Astrocyte (in vitro differentiated cells and primary cell): ENCODE data around the gene NOG. TPM values are rescaled to one million over a fixed set of nuclear protein-coding genes. Genes with fewer than 3 reads are reported as not detected.

Source experiments
- DNase-seq: peaks from one replicate; pipeline ENCODE4 v3.0.0-alpha.2; 2010; ENCODE audit warnings: low read depth
- FAIRE-seq: peaks from 2 replicates; lab custom pipeline; 2011; peaks lifted over from hg19 to GRCh38; lab: Jason Lieb, UNC
- H2AFZ ChIP-seq: 2 replicates; pipeline ENCODE4 v1.6.0; 2012; ENCODE audit warnings: low read depth, low read length, inconsistent platforms
- H3K27ac ChIP-seq: 2 replicates; pipeline ENCODE4 v1.5.1; 2011; ENCODE audit warnings: low read depth, low read length, inconsistent platforms
- H3K27me3 ChIP-seq: 2 replicates; pipeline ENCODE4 v1.6.0; 2011; ENCODE audit warnings: low read length, inconsistent platforms; ENCODE audit not compliant: insufficient read depth
- H3K36me3 ChIP-seq: 2 replicates; pipeline ENCODE4 v1.5.1; 2011; ENCODE audit warnings: low read length, inconsistent platforms; ENCODE audit not compliant: insufficient read depth
- H3K4me1 ChIP-seq: 2 replicates; pipeline ENCODE4 v1.5.1; 2011; ENCODE audit warnings: low read length, inconsistent platforms; ENCODE audit not compliant: insufficient read depth
- H3K4me2 ChIP-seq: 2 replicates; pipeline ENCODE4 v1.6.0; 2012; ENCODE audit warnings: low read length, inconsistent platforms
- H3K4me3 ChIP-seq: 2 replicates; pipeline ENCODE4 v1.5.1; 2011; ENCODE audit warnings: low read depth, mild to moderate bottlenecking, low read length, inconsistent platforms; ENCODE audit not compliant: insufficient read depth
- H3K79me2 ChIP-seq: 2 replicates; pipeline ENCODE4 v1.6.0; 2012; ENCODE audit warnings: mild to moderate bottlenecking, low read length, inconsistent platforms; ENCODE audit not compliant: insufficient read depth
- H3K9ac ChIP-seq: 2 replicates; pipeline ENCODE4 v1.6.0; 2012; ENCODE audit warnings: mild to moderate bottlenecking, low read length, inconsistent platforms
- H3K9me3 ChIP-seq: 2 replicates; pipeline ENCODE4 v1.5.1; 2012; ENCODE audit warnings: low read depth, mild to moderate bottlenecking, low read length, inconsistent platforms; ENCODE audit not compliant: insufficient read depth
- H4K20me1 ChIP-seq: 2 replicates; pipeline ENCODE4 v1.6.0; 2012; ENCODE audit warnings: low read length, inconsistent platforms; ENCODE audit not compliant: insufficient read depth
- H3K27ac Mint-ChIP-seq: one replicate; pipeline ENCODE4 v1.8.0; 2021; ENCODE audit warnings: mild to moderate bottlenecking, mixed read lengths; ENCODE audit not compliant: unreplicated experiment
- H3K27me3 Mint-ChIP-seq: one replicate; pipeline ENCODE4 v1.8.0; 2021; ENCODE audit warnings: low read depth, mixed read lengths; ENCODE audit not compliant: unreplicated experiment
- H3K36me3 Mint-ChIP-seq: one replicate; pipeline ENCODE4 v1.8.0; 2021; ENCODE audit warnings: low read depth, mixed read lengths; ENCODE audit not compliant: unreplicated experiment
- H3K4me1 Mint-ChIP-seq: one replicate; pipeline ENCODE4 v1.8.0; 2021; ENCODE audit warnings: low read depth, mixed read lengths; ENCODE audit not compliant: unreplicated experiment
- H3K4me3 Mint-ChIP-seq: one replicate; pipeline ENCODE4 v1.8.0; 2021; ENCODE audit warnings: mild to moderate bottlenecking, moderate library complexity, mixed read lengths; ENCODE audit not compliant: unreplicated experiment
- H3K9me3 Mint-ChIP-seq: one replicate; pipeline ENCODE4 v1.8.0; 2021; ENCODE audit warnings: mild to moderate bottlenecking, mixed read lengths; ENCODE audit not compliant: unreplicated experiment
- CTCF ChIP-seq: IDR thresholded peaks from 2 replicates; pipeline ENCODE4 v1.5.1; 2011; ENCODE audit warnings: low read depth, mild to moderate bottlenecking, inconsistent platforms, low read length, moderate library complexity; ENCODE audit not compliant: insufficient read depth
- EZH2 ChIP-seq: IDR thresholded peaks from 2 replicates; pipeline ENCODE4 v1.6.1; 2012; ENCODE audit warnings: mild to moderate bottlenecking, low read length, inconsistent platforms; ENCODE audit not compliant: insufficient read depth
- total RNA-seq: library from RNA; stranded (reverse); gene quantifications from 2 replicates; pipeline ENCODE4 v1.2.1, GENCODE V29; 2021

NOG gene
- total RNA-seq, 1 donor from 2014 or later = 23.0 TPM

DNA sequence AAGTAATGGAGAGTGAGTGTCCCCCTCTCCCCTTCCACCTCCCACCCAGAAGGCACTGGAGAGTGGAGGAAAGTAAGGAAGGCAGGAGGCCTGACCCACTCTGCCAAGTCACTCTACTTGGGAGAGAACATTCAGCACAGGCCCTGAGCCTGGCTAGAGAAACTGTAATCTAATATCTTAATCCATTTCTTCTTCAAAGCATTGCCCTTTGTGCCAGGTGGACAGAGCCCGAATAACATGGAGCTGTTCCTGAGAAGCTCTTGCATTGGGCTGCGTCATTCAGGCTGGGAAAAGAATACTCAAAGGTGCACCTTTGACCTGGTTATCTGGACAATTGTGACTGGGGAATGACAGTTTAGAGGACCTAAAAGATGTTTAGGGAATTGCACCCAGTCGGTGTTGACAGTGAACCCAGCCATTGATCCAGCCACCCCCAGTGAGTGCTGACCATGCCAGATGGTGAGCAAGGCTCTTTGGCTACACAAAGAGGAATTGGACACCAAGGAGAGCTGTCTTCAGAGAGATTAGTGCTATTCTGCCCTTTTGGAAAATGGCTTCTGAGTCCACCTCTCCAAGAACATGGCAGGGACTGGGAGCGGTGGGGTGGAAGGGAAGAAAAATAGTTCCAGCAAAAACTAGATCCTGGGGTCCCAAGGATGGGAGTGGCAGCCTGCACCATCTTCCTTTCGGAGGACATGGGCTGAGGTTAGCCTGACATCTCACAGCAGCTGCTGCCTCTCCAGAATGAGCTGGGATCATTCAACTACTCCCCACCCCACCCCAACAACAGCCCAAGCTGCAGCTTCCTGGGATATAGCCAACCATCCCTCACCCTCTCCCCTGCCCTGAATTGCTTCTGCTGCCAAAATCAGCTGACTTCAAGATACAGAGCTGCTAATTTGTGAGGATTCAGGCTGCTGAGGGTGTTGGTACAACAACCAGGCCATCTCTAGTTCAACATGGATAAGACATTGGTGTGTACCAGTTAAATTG, 11.6 kb upstream of the NOG start:
- no peak overlapping the region for H2AFZ ChIP-seq
- no peak overlapping the region for H3K27ac ChIP-seq
- H3K27me3 Mint-ChIP-seq = peaks cover 25% of the 10 kb centered on the region
- H3K4me1 ChIP-seq = no peaks in the 10 kb centered on the region
- H3K4me3 Mint-ChIP-seq = no peak overlapping the region
- H4K20me1 ChIP-seq = no peaks in the 10 kb centered on the region
- no peaks in the 10 kb centered on the region for H3K79me2 ChIP-seq
- H3K9me3 Mint-ChIP-seq = no peaks in the 10 kb centered on the region
- TF ChIP-seq CTCF = no peak
- H3K27ac Mint-ChIP-seq = no peak overlapping the region
- H3K36me3 ChIP-seq = no peaks in the 10 kb centered on the region
- no peaks in the 10 kb centered on the region for H3K9me3 ChIP-seq
- H3K4me1 Mint-ChIP-seq = no peaks in the 10 kb centered on the region
- H3K9ac ChIP-seq = no peak overlapping the region
- DNase-seq (no peak), FAIRE-seq (no peak)
- no peak overlapping the region for H3K4me2 ChIP-seq
- peaks cover 10% of the 10 kb centered on the region for H3K27me3 ChIP-seq
- H3K4me3 ChIP-seq = no peak overlapping the region
- no peaks in the 10 kb centered on the region for H3K36me3 Mint-ChIP-seq

DNA sequence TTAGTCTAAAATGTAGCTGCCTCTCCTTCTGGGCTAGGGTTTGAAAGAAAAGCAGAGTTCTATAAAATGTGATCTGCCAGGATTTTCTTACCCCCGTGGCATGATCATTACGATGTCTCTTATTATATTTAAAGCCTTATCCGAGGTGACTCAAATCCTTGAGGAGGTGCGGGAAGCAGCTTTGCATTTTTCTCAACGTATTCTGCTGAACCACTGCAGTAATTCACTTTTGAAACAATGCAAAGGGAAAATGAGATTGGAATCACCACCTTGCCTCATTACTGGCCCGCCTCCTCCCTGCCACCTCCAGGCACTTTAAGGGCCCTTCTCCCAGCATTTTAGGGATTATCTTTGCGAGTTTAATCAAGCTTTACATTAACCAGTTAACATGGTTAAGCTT, 9.7 kb upstream of the NOG start:
- H3K79me2 ChIP-seq = no peaks in the 10 kb centered on the region
- H3K4me2 ChIP-seq = no peak overlapping the region
- H2AFZ ChIP-seq = no peak overlapping the region
- no peak overlapping the region for H3K9ac ChIP-seq
- Mint-ChIP-seq H3K4me3 (no peak overlapping the region), H3K36me3 (no peaks in the 10 kb centered on the region), H3K9me3 (peaks cover 3% of the 10 kb centered on the region), H3K4me1 (no peaks in the 10 kb centered on the region), H3K27ac (no peak overlapping the region), H3K27me3 (peaks cover 21% of the 10 kb centered on the region)
- no peak overlapping the region for H3K4me3 ChIP-seq
- TF ChIP-seq CTCF (no peak), EZH2 (no peak)
- DNase-seq = no peak
- H3K27me3 ChIP-seq = peaks cover 2% of the 10 kb centered on the region
- H3K4me1 ChIP-seq = no peaks in the 10 kb centered on the region
- H3K9me3 ChIP-seq = no peaks in the 10 kb centered on the region
- no peaks in the 10 kb centered on the region for H4K20me1 ChIP-seq
- FAIRE-seq = no peak
- no peaks in the 10 kb centered on the region for H3K36me3 ChIP-seq
- H3K27ac ChIP-seq = no peak overlapping the region

GRCh38 chr17:56587298-56587697, 6.2 kb upstream of the NOG start:
- H3K9me3 ChIP-seq = no peaks in the 10 kb centered on the region
- peaks cover 5% of the 10 kb centered on the region for H3K4me1 ChIP-seq
- no peak overlapping the region for H3K4me2 ChIP-seq
- H3K4me3 ChIP-seq = no peak overlapping the region
- H3K27ac Mint-ChIP-seq = no peak overlapping the region
- H3K27me3 ChIP-seq = peaks cover 28% of the 10 kb centered on the region
- FAIRE-seq = no peak
- no peak overlapping the region for H3K27ac ChIP-seq
- H4K20me1 ChIP-seq = no peaks in the 10 kb centered on the region
- no peak for DNase-seq
- peaks cover 9% of the 10 kb centered on the region for H3K4me1 Mint-ChIP-seq
- H2AFZ ChIP-seq = no peak overlapping the region
- no peaks in the 10 kb centered on the region for H3K79me2 ChIP-seq
- H3K27me3 Mint-ChIP-seq = peaks cover 29% of the 10 kb centered on the region
- no peaks in the 10 kb centered on the region for H3K36me3 ChIP-seq
- TF ChIP-seq CTCF (no peak), EZH2 (no peak)
- no peak overlapping the region for H3K9ac ChIP-seq
- peaks cover 4% of the 10 kb centered on the region for H3K9me3 Mint-ChIP-seq
- no peak overlapping the region for H3K4me3 Mint-ChIP-seq
- no peaks in the 10 kb centered on the region for H3K36me3 Mint-ChIP-seq
